Osteocyte (in vitro differentiated cells): ENCODE results near the gene CHST12. TPM values are rescaled to one million over a fixed set of nuclear protein-coding genes. Genes with fewer than 3 reads are reported as not detected.

ENCODE experiments used
- DNase-seq: peaks from one replicate; pipeline ENCODE4 v3.0.0; 2021; ENCODE audit warnings: mixed read lengths; ENCODE audit not compliant: unreplicated experiment; ENCODE audit errors: extremely low spot score
- H3K27ac Mint-ChIP-seq: one replicate; pipeline ENCODE4 v1.8.0; 2021; ENCODE audit warnings: mild to moderate bottlenecking, mixed read lengths; ENCODE audit not compliant: unreplicated experiment
- H3K27me3 Mint-ChIP-seq: one replicate; pipeline ENCODE4 v1.8.0; 2021; ENCODE audit warnings: mixed read lengths; ENCODE audit not compliant: unreplicated experiment
- H3K36me3 Mint-ChIP-seq: one replicate; pipeline ENCODE4 v1.8.0; 2021; ENCODE audit warnings: mixed read lengths; ENCODE audit not compliant: unreplicated experiment
- H3K4me1 Mint-ChIP-seq: one replicate; pipeline ENCODE4 v1.8.0; 2021; ENCODE audit warnings: mixed read lengths; ENCODE audit not compliant: unreplicated experiment
- H3K4me3 Mint-ChIP-seq: one replicate; pipeline ENCODE4 v1.8.0; 2021; ENCODE audit warnings: mild to moderate bottlenecking, moderate library complexity, mixed read lengths; ENCODE audit not compliant: unreplicated experiment
- H3K9me3 Mint-ChIP-seq: one replicate; pipeline ENCODE4 v1.8.0; 2021; ENCODE audit warnings: mixed read lengths; ENCODE audit not compliant: unreplicated experiment
- total RNA-seq: library from RNA; stranded (reverse); gene quantifications from 2 replicates; pipeline ENCODE4 v1.2.1, GENCODE V29; 2021
- TF ChIP-seq, protein P1 (sequence below): fragments of 200-600 bp; sonication (generic); IDR thresholded peaks from 2 replicates; pipeline ENCODE4 v1.5.0; 2021; ENCODE audit warnings: antibody characterized with exemption, mild to moderate bottlenecking, moderate library complexity

Gene CHST12
- total RNA-seq, 1 donor from 2014 or later: 30.2 TPM

DNA sequence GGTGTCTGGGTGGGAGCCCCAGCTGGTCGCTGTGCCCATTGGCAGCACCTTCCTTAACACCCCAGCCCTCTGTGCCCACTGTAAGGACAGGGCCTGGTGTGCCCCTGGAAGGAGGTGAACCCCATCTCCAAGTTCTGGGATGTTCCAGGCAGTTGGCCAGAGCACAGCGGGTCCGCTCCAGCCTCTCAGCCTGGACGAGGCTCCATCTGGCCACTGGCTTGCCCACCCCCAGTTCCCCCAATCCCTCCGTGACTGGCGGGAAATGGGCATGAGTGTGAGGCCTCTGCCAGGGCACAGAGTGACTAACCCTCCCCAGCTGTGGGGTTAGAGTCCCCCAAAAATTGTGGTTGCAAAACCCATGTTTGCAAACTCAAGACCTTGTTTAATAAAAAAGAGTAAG is 57.2 kb downstream of the CHST12 start:
- Mint-ChIP-seq H3K36me3 (peaks cover 2% of the 10 kb centered on the region), H3K9me3 (no peaks in the 10 kb centered on the region), H3K4me3 (no peak overlapping the region), H3K4me1 (peaks cover 13% of the 10 kb centered on the region), H3K27me3 (no peaks in the 10 kb centered on the region), H3K27ac (no peak overlapping the region)
- peak; percentile 76 for DNase-seq
- TF ChIP-seq, protein P1, sequence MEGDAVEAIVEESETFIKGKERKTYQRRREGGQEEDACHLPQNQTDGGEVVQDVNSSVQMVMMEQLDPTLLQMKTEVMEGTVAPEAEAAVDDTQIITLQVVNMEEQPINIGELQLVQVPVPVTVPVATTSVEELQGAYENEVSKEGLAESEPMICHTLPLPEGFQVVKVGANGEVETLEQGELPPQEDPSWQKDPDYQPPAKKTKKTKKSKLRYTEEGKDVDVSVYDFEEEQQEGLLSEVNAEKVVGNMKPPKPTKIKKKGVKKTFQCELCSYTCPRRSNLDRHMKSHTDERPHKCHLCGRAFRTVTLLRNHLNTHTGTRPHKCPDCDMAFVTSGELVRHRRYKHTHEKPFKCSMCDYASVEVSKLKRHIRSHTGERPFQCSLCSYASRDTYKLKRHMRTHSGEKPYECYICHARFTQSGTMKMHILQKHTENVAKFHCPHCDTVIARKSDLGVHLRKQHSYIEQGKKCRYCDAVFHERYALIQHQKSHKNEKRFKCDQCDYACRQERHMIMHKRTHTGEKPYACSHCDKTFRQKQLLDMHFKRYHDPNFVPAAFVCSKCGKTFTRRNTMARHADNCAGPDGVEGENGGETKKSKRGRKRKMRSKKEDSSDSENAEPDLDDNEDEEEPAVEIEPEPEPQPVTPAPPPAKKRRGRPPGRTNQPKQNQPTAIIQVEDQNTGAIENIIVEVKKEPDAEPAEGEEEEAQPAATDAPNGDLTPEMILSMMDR: no peak

DNA sequence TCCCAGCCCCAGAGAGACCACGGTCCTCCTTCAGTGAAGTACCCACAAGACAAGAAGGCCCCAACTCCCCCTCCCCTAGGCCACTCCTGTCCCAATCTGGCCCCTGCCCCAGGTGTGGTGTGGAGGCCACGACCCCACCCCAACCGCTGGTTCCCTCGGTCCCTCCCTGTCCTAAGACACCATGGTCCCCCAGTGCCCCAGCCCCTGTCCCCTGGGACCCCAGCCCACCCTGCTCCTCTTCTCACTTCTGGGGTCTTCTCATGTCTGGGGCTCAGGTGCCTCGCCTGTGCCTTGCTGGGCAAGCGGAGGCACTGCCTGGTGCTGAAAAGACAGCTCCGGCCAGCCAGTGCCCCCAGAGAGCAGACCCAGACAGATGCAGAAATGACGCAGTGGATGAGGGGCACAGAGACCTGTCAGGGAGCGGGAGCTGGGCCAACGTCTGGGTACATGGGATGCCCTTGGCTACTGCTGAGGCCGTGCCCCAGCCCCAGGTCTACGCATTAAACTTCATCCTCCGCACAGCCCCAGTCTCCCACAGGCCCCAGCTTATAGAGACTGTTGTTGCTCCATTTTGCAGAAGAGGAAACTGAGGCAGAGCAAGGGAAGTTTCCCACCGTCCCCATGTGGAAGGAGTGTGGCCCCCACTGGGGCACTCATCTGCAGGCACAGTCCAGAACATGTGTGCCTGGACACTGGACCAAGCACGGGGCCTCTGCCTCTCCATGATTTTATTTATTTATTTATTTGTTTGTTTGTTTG is 58.0 kb downstream of the CHST12 start:
- peak; percentile 77 for DNase-seq
- H3K27ac Mint-ChIP-seq: no peak overlapping the region
- TF ChIP-seq, protein P1: no peak
- H3K9me3 Mint-ChIP-seq: no peaks in the 10 kb centered on the region
- H3K4me3 Mint-ChIP-seq: no peak overlapping the region
- H3K4me1 Mint-ChIP-seq: peaks cover 12% of the 10 kb centered on the region
- H3K27me3 Mint-ChIP-seq: no peaks in the 10 kb centered on the region
- no peaks in the 10 kb centered on the region for H3K36me3 Mint-ChIP-seq

- no peak for DNase-seq
- Mint-ChIP-seq H3K4me3 (no peak overlapping the region), H3K4me1 (peaks cover 7% of the 10 kb centered on the region), H3K36me3 (no peaks in the 10 kb centered on the region), H3K27ac (no peak overlapping the region), H3K27me3 (no peaks in the 10 kb centered on the region), H3K9me3 (no peaks in the 10 kb centered on the region)
- TF ChIP-seq, protein P1: no peak
Observed at GRCh38 chr7:2462731-2463130, 59.3 kb downstream of the CHST12 start.

- Mint-ChIP-seq H3K27ac (no peak overlapping the region), H3K4me3 (no peak overlapping the region), H3K27me3 (peaks cover 10% of the 10 kb centered on the region), H3K9me3 (no peaks in the 10 kb centered on the region), H3K36me3 (no peaks in the 10 kb centered on the region), H3K4me1 (peaks cover 13% of the 10 kb centered on the region)
- DNase-seq: no peak
- TF ChIP-seq, protein P1: no peak
Observed at GRCh38 chr7:2465928-2466327, 62.5 kb downstream of the CHST12 start.

DNA sequence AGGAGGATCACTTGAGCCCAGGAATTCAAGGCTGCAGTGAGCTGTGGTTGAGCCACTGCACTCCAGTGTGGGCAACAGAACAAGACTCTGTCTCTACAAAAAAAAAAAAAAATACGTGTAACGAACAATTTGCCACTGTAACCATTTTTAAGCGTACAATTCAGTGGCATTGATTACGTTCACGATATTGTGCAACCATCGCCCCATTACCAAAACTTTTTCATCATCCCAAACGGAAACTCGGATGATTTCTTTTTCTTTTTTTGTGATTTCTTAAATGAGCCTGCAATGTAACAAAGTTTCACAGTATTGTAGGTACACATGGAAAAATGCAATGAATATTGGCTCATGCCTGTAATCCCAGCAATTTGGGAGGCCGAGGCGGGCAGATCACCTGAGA is 63.3 kb downstream of the CHST12 start:
- Mint-ChIP-seq H3K36me3 (no peaks in the 10 kb centered on the region), H3K4me1 (peaks cover 15% of the 10 kb centered on the region), H3K4me3 (no peak overlapping the region), H3K27ac (no peak overlapping the region), H3K27me3 (peaks cover 10% of the 10 kb centered on the region), H3K9me3 (no peaks in the 10 kb centered on the region)
- DNase-seq: no peak
- TF ChIP-seq, protein P1: no peak
